MCF 10A (cell line): ENCODE results near the gene ANKS4B. TPM values are rescaled to one million over a fixed set of nuclear protein-coding genes. Genes with fewer than 3 reads are reported as not detected.

Experiments used
- BruUV-seq: library from RNA; stranded (reverse); fragments of 400-500 nt; replicated peaks from 2 replicates; lab custom pipeline; 2021; lab: Mats Ljungman, UMichigan
- CTCF ChIA-PET: fragments of 300-600 bp; sonication (Branson Sonifier 250); formaldehyde crosslinking; extraction: SDS; loops from one replicate; lab custom pipeline; 2021; ENCODE audit warnings: antibody characterized with exemption, inconsistent platforms; lab: Yijun Ruan, JAX
- POLR2A ChIA-PET: fragments of 300-600, 350-650 bp; sonication (Branson Sonifier 250); formaldehyde crosslinking; extraction: SDS; loops from one replicate; lab custom pipeline; 2020; ENCODE audit warnings: antibody characterized with exemption, inconsistent platforms; lab: Yijun Ruan, JAX
- DNase-seq: peaks from one replicate; pipeline ENCODE4 v3.0.0-alpha.2; 2018; ENCODE audit not compliant: unreplicated experiment
- H3K27ac Mint-ChIP-seq: one replicate; pipeline ENCODE4 v1.8.0; 2022; ENCODE audit warnings: mild to moderate bottlenecking, low read depth, mixed read lengths; ENCODE audit not compliant: unreplicated experiment
- H3K27me3 Mint-ChIP-seq: one replicate; pipeline ENCODE4 v1.8.0; 2022; ENCODE audit warnings: mixed read lengths; ENCODE audit not compliant: insufficient read depth, unreplicated experiment
- H3K36me3 Mint-ChIP-seq: one replicate; pipeline ENCODE4 v1.8.0; 2022; ENCODE audit warnings: mild to moderate bottlenecking, moderate library complexity, mixed read lengths; ENCODE audit not compliant: insufficient read depth, unreplicated experiment
- H3K4me1 Mint-ChIP-seq: one replicate; pipeline ENCODE4 v1.8.0; 2022; ENCODE audit warnings: mixed read lengths; ENCODE audit not compliant: insufficient read depth, unreplicated experiment
- H3K4me3 Mint-ChIP-seq: one replicate; pipeline ENCODE4 v1.8.0; 2022; ENCODE audit warnings: mild to moderate bottlenecking, moderate library complexity, mixed read lengths; ENCODE audit not compliant: unreplicated experiment
- H3K9me3 Mint-ChIP-seq: one replicate; pipeline ENCODE4 v1.8.0; 2022; ENCODE audit warnings: mixed read lengths; ENCODE audit not compliant: unreplicated experiment
- intact Hi-C: fragments of 100-400 bp; cut with micrococcal nuclease; formaldehyde crosslinking; loops from 2 replicates; pipeline ENCODE4 v1.14.1; 2022
- total RNA-seq: library from RNA; stranded (reverse); gene quantifications from 2 replicates; pipeline ENCODE4 v1.2.3, GENCODE V29; 2022
- TF ChIP-seq, protein P1 (sequence below): fragments of 200-600 bp; IDR thresholded peaks from one replicate; pipeline ENCODE4 v1.8.0; 2022; ENCODE audit warnings: antibody characterized with exemption, mild to moderate bottlenecking; ENCODE audit not compliant: unreplicated experiment

Gene ANKS4B
- total RNA-seq, 1 experiment from 2014 or later: not detected

DNA sequence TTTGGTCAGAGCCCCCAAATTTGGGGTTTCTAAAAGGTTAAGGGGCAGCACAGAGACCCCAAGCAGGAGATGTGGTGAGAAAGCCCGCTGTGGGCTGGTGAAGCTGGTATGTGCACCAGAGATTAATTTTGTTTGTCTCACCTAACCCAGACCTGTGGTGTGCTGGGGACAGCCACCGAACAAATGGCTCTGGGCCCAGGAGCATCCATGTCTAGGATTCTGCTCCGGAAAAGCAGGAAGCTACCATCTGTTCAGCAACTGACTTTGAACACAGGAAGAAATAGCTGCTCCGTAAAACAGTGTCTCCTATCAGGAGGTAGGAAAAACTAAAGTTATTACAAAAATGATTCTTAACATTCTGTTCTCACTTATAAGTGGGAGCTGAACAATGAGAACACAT, 19.4 kb upstream of the ANKS4B start:
- no peaks in the 10 kb centered on the region for H3K9me3 Mint-ChIP-seq
- no peaks in the 10 kb centered on the region for H3K27me3 Mint-ChIP-seq
- no TSS peak for BruUV-seq
- intact Hi-C loops: no loop called here
- ChIA-PET POLR2A (no interaction called here), CTCF (interaction anchor here (0.7 to 1.0 kb wide), 4 partner anchors 10 to 1631 kb away, joined by 3 to 4 read pairs (median 4); no protein-coding TSS in a partner anchor)
- H3K36me3 Mint-ChIP-seq: no peaks in the 10 kb centered on the region
- no peak overlapping the region for H3K27ac Mint-ChIP-seq
- DNase-seq: no peak
- H3K4me1 Mint-ChIP-seq: no peaks in the 10 kb centered on the region
- no peak overlapping the region for H3K4me3 Mint-ChIP-seq
- TF ChIP-seq, protein P1, sequence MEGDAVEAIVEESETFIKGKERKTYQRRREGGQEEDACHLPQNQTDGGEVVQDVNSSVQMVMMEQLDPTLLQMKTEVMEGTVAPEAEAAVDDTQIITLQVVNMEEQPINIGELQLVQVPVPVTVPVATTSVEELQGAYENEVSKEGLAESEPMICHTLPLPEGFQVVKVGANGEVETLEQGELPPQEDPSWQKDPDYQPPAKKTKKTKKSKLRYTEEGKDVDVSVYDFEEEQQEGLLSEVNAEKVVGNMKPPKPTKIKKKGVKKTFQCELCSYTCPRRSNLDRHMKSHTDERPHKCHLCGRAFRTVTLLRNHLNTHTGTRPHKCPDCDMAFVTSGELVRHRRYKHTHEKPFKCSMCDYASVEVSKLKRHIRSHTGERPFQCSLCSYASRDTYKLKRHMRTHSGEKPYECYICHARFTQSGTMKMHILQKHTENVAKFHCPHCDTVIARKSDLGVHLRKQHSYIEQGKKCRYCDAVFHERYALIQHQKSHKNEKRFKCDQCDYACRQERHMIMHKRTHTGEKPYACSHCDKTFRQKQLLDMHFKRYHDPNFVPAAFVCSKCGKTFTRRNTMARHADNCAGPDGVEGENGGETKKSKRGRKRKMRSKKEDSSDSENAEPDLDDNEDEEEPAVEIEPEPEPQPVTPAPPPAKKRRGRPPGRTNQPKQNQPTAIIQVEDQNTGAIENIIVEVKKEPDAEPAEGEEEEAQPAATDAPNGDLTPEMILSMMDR: no peak

DNA sequence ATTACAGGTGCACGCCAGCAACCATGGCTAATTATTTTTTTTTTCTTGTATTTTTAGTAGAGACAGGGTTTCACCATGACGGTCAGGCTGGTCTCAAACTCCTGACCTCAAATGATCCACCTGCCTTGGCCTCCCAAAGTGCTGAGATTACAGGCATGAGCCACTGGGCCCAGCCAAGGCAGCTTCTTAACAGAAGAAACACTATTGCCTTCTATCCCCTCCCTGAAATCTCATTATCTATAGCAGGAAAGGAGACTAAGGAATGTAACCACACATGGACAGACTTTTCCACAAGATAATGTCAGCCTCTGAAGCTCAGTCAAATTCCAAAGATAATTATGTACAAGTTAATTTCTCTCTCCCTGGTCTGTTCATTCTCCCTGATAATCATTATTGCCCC, 16.4 kb upstream of the ANKS4B start:
- intact Hi-C loops: no loop called here
- Mint-ChIP-seq H3K4me3 (no peak overlapping the region), H3K27ac (no peak overlapping the region), H3K4me1 (no peaks in the 10 kb centered on the region), H3K36me3 (no peaks in the 10 kb centered on the region), H3K9me3 (no peaks in the 10 kb centered on the region), H3K27me3 (no peaks in the 10 kb centered on the region)
- ChIA-PET CTCF (no interaction called here), POLR2A (interaction anchor here (1.1 kb wide), 1 partner anchor 86 kb away, joined by 3 read pairs; no protein-coding TSS in a partner anchor)
- DNase-seq: no peak
- TF ChIP-seq, protein P1: no peak
- BruUV-seq: no TSS peak

DNA sequence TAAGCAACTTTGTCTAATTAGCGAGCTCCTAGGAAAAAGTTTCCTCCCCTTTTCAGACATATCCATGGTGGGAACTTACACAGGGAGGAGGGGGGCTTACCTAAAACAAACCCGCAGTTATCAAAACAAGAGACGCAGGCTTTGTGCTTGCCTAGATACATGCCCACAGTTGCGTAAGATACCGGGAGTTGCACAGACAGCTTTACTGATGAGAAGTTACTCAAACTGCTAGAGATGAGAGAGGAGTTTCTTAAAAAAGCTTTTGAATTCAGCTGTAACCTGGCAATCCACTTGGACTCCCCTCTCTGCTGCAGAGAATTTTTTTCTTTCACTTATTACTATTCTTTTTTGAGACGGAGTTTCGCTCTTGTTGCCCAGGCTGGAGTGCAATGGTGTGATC, 15.3 kb upstream of the ANKS4B start:
- POLR2A ChIA-PET: no interaction called here
- DNase-seq: peak; percentile 21
- intact Hi-C loops: no loop called here
- CTCF ChIA-PET: no interaction called here
- TF ChIP-seq, protein P1: no peak
- BruUV-seq: no TSS peak
- Mint-ChIP-seq H3K27me3 (peaks cover 9% of the 10 kb centered on the region), H3K9me3 (no peaks in the 10 kb centered on the region), H3K4me3 (no peak overlapping the region), H3K4me1 (no peaks in the 10 kb centered on the region), H3K27ac (no peak overlapping the region), H3K36me3 (no peaks in the 10 kb centered on the region)

DNA sequence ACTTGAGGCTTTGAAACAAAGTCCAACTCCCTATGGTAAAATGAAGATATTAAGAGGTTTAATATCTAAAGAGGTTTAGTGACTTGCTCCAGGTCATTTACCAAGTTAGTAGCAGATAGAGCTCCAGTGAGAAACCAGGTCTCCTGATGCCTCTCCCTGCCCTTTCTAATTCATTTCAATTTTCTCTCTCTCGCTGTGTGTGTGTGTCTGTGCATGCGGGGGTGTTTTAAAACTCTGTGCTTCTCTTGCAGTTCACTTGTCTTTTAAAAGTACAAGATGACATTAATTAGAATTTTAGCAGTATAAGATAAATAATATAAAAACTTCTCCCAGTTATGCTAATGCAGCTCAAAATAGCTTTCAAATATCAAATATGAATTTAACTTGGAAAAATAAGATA, 13.9 kb upstream of the ANKS4B start:
- CTCF ChIA-PET: interaction anchor here (0.8 kb wide), 1 partner anchor 81 kb away, joined by 3 read pairs; no protein-coding TSS in a partner anchor
- BruUV-seq: no TSS peak
- H3K27ac Mint-ChIP-seq: no peak overlapping the region

More for the DNA sequence above, 13.9 kb upstream of the ANKS4B start:
- Mint-ChIP-seq H3K27me3 (peaks cover 23% of the 10 kb centered on the region), H3K9me3 (no peaks in the 10 kb centered on the region), H3K4me1 (no peaks in the 10 kb centered on the region), H3K36me3 (no peaks in the 10 kb centered on the region), H3K4me3 (no peak overlapping the region)
- TF ChIP-seq, protein P1: no peak
- DNase-seq: no peak
- intact Hi-C loops: no loop called here
- POLR2A ChIA-PET: interaction anchor here (0.7 kb wide), 1 partner anchor 16 kb away, joined by 3 read pairs; no protein-coding TSS in a partner anchor
